A549 (cell line): ENCODE data around the gene PCDH15.

Experiments
- EHMT2 ChIP-seq: fragments of 200-600 bp; sonication (generic); IDR thresholded peaks from 2 replicates; pipeline ENCODE4 v1.6.1; 2016; ENCODE audit warnings: antibody characterized with exemption, low read depth, mild to moderate bottlenecking, moderate library complexity
- FOSB ChIP-seq: fragments of 250-450 bp; sonication (Bioruptor Pico); IDR thresholded peaks from 2 replicates; pipeline ENCODE4 v1.5.0; 2020; ENCODE audit warnings: mild to moderate bottlenecking, moderate library complexity
- GATA3 ChIP-seq: IDR thresholded peaks from 2 replicates; pipeline ENCODE4 v1.6.1; 2012; ENCODE audit warnings: borderline replicate concordance
- HOXA7 ChIP-seq: fragments of 250-450 bp; sonication (Bioruptor Pico); IDR thresholded peaks from 2 replicates; pipeline ENCODE4 v1.5.0; 2020; ENCODE audit warnings: mild to moderate bottlenecking, moderate library complexity
- KDM1A ChIP-seq: fragments of 200-600 bp; sonication (generic); IDR thresholded peaks from 2 replicates; pipeline ENCODE4 v1.6.1; 2016; ENCODE audit warnings: low read depth, mild to moderate bottlenecking
- MAFK ChIP-seq: fragments of 450-650 bp; IDR thresholded peaks from 2 replicates; pipeline ENCODE4 v1.6.1; 2014; ENCODE audit not compliant: partially characterized antibody
- POLR2A ChIP-seq: IDR thresholded peaks from 2 replicates; pipeline ENCODE4 v1.6.1; 2012; ENCODE audit warnings: mild to moderate bottlenecking, low read length
- RAD21 ChIP-seq, 2 experiments: fragments of >200 bp in 1 of 2; sonication (Bioruptor Twin) in 1 of 2; formaldehyde crosslinking in 1 of 2; IDR thresholded peaks in 1 of 2; conservative IDR thresholded peaks in 1 of 2; 2 replicates in 1 of 2; 3 replicates in 1 of 2; pipeline ENCODE4 v1.6.1; 2012 to 2018; ENCODE audit warnings: inconsistent platforms in 1 of 2
- RFX5 ChIP-seq: fragments of 450-650 bp; IDR thresholded peaks from 2 replicates; pipeline ENCODE4 v1.7.1; 2014; ENCODE audit warnings: antibody characterized with exemption, mild to moderate bottlenecking, moderate library complexity
- RNF2 ChIP-seq: fragments of 200-600 bp; sonication (generic); IDR thresholded peaks from 2 replicates; pipeline ENCODE4 v1.6.1; 2016; ENCODE audit warnings: low read depth, mild to moderate bottlenecking, antibody characterized with exemption, moderate library complexity, borderline replicate concordance
- SMC3 ChIP-seq: fragments of >200 bp; sonication (Bioruptor Twin); formaldehyde crosslinking; IDR thresholded peaks from 3 replicates; pipeline ENCODE4 v1.6.1; 2018; ENCODE audit warnings: inconsistent platforms
- TF ChIP-seq, protein P1 (sequence below): fragments of >200 bp; sonication (Bioruptor Twin); formaldehyde crosslinking; IDR thresholded peaks from 3 replicates; pipeline ENCODE4 v1.5.1; 2016
- TF ChIP-seq, protein P2 (sequence below): fragments of >200 bp; sonication (Bioruptor Twin); formaldehyde crosslinking; IDR thresholded peaks from 3 replicates; pipeline ENCODE4 v1.6.1; 2016
- TF ChIP-seq, protein P3 (sequence below): fragments of >200 bp; sonication (Bioruptor Twin); formaldehyde crosslinking; IDR thresholded peaks from 2 replicates; pipeline ENCODE4 v1.6.1; 2016

DNA sequence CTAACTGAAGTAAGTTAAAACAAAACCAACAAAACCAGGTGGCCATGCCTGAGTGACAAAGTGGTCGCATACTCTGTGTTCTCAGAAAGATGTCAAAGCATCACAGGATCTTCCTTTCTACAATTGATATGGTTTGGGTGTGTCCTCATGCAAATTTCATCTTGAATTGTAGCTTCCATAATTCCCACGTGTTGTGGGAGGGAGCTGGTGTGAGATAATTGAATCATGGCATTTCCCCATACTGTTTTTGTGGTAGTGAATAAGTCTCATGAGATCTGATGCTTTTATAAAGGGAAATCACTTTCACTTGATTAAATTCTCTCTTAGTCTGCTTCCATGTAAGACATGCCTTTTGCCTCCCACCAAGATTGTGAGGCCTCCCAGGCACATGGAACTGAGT, 465.7 kb downstream of the PCDH15 start:
- TF ChIP-seq POLR2A (no peak), SMC3 (no peak), HOXA7 (CRISPR knock-in tag) (no peak), MAFK (no peak), RFX5 (no peak), KDM1A (no peak), FOSB (CRISPR knock-in tag) (no peak), RNF2 (no peak), EHMT2 (no peak), GATA3 (no peak), RAD21 (conservative IDR thresholded peaks at IDR 0.05 in 1 of 2, IDR thresholded peaks at IDR 0.05 in 1 of 2) (no peak)
- TF ChIP-seq, protein P1, sequence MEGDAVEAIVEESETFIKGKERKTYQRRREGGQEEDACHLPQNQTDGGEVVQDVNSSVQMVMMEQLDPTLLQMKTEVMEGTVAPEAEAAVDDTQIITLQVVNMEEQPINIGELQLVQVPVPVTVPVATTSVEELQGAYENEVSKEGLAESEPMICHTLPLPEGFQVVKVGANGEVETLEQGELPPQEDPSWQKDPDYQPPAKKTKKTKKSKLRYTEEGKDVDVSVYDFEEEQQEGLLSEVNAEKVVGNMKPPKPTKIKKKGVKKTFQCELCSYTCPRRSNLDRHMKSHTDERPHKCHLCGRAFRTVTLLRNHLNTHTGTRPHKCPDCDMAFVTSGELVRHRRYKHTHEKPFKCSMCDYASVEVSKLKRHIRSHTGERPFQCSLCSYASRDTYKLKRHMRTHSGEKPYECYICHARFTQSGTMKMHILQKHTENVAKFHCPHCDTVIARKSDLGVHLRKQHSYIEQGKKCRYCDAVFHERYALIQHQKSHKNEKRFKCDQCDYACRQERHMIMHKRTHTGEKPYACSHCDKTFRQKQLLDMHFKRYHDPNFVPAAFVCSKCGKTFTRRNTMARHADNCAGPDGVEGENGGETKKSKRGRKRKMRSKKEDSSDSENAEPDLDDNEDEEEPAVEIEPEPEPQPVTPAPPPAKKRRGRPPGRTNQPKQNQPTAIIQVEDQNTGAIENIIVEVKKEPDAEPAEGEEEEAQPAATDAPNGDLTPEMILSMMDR, result no peak
- TF ChIP-seq, protein P2, sequence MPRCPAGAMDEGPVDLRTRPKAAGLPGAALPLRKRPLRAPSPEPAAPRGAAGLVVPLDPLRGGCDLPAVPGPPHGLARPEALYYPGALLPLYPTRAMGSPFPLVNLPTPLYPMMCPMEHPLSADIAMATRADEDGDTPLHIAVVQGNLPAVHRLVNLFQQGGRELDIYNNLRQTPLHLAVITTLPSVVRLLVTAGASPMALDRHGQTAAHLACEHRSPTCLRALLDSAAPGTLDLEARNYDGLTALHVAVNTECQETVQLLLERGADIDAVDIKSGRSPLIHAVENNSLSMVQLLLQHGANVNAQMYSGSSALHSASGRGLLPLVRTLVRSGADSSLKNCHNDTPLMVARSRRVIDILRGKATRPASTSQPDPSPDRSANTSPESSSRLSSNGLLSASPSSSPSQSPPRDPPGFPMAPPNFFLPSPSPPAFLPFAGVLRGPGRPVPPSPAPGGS, result no peak
- TF ChIP-seq, protein P3, sequence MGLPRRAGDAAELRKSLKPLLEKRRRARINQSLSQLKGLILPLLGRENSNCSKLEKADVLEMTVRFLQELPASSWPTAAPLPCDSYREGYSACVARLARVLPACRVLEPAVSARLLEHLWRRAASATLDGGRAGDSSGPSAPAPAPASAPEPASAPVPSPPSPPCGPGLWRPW, result no peak
